NB4 (cell line): ENCODE results near the gene LOC128125822.

ENCODE experiments used
- CTCF ChIP-seq: IDR thresholded peaks from one replicate; pipeline ENCODE4 v1.5.1; 2012; ENCODE audit warnings: low read depth, low read length
- POLR2A ChIP-seq: IDR thresholded peaks from 2 replicates; pipeline ENCODE4 v1.6.1; 2011; ENCODE audit warnings: mild to moderate bottlenecking; ENCODE audit not compliant: insufficient read length; ENCODE audit errors: extremely low read depth

- no peak for TF ChIP-seq POLR2A
- no peak for TF ChIP-seq CTCF
Observed at GRCh38 chr6:63549076-63549475, 23.2 kb upstream of the LOC128125822 start.
